HEK293 (cell line): ENCODE data around the gene STX18.

ENCODE experiments used
- FEZF1 ChIP-seq: fragments of 450-650 bp; formaldehyde crosslinking; IDR thresholded peaks from 2 replicates; pipeline ENCODE4 v1.5.1; 2016; ENCODE audit warnings: missing biosample characterization, missing genetic modification characterization
- GLIS1 ChIP-seq: fragments of 450-650 bp; formaldehyde crosslinking; IDR thresholded peaks from 2 replicates; pipeline ENCODE4 v1.5.1; 2016; ENCODE audit warnings: missing biosample characterization, missing genetic modification characterization
- MYNN ChIP-seq: fragments of 450-650 bp; formaldehyde crosslinking; IDR thresholded peaks from 2 replicates; pipeline ENCODE4 v1.5.1; 2016; ENCODE audit warnings: missing biosample characterization, missing genetic modification characterization, borderline replicate concordance
- RBAK ChIP-seq: fragments of 450-650 bp; formaldehyde crosslinking; IDR thresholded peaks from 2 replicates; pipeline ENCODE4 v1.5.1; 2016; ENCODE audit warnings: missing biosample characterization, missing genetic modification characterization
- ZBTB6 ChIP-seq: fragments of 450-650 bp; formaldehyde crosslinking; IDR thresholded peaks from 2 replicates; pipeline ENCODE4 v1.5.1; 2017; ENCODE audit warnings: missing biosample characterization, missing genetic modification characterization
- ZNF221 ChIP-seq: fragments of 450-650 bp; formaldehyde crosslinking; IDR thresholded peaks from 2 replicates; pipeline ENCODE4 v1.5.1; 2017; ENCODE audit warnings: missing biosample characterization, missing genetic modification characterization, borderline replicate concordance
- ZNF23 ChIP-seq: fragments of 450-650 bp; formaldehyde crosslinking; IDR thresholded peaks from 2 replicates; pipeline ENCODE4 v1.5.1; 2016; ENCODE audit warnings: missing biosample characterization, missing genetic modification characterization, borderline replicate concordance
- ZNF324 ChIP-seq: fragments of 450-650 bp; formaldehyde crosslinking; IDR thresholded peaks from 2 replicates; pipeline ENCODE4 v1.5.1; 2016; ENCODE audit warnings: missing biosample characterization, missing genetic modification characterization
- ZNF350 ChIP-seq: fragments of 450-650 bp; formaldehyde crosslinking; IDR thresholded peaks from 2 replicates; pipeline ENCODE4 v1.5.0; 2017; ENCODE audit warnings: missing biosample characterization, mild to moderate bottlenecking, missing genetic modification characterization
- ZNF514 ChIP-seq: fragments of 450-650 bp; formaldehyde crosslinking; IDR thresholded peaks from 2 replicates; pipeline ENCODE4 v1.5.1; 2016; ENCODE audit warnings: missing biosample characterization, missing genetic modification characterization
- ZNF529 ChIP-seq: fragments of 450-650 bp; formaldehyde crosslinking; IDR thresholded peaks from 2 replicates; pipeline ENCODE4 v1.5.1; 2017; ENCODE audit warnings: missing genetic modification characterization, missing biosample characterization; ENCODE audit not compliant: insufficient replicate concordance
- ZNF548 ChIP-seq: fragments of 450-650 bp; formaldehyde crosslinking; IDR thresholded peaks from 2 replicates; pipeline ENCODE4 v1.5.1; 2016; ENCODE audit warnings: missing biosample characterization, missing genetic modification characterization
- ZNF555 ChIP-seq: fragments of 450-650 bp; formaldehyde crosslinking; conservative IDR thresholded peaks from 2 replicates; pipeline ENCODE4 v1.5.1; 2017; ENCODE audit warnings: missing biosample characterization, mild to moderate bottlenecking, missing genetic modification characterization, inconsistent platforms
- ZNF610 ChIP-seq: fragments of 450-650 bp; formaldehyde crosslinking; IDR thresholded peaks from 2 replicates; pipeline ENCODE4 v1.5.1; 2016; ENCODE audit warnings: missing biosample characterization, missing genetic modification characterization, borderline replicate concordance
- ZNF629 ChIP-seq: fragments of 450-650 bp; formaldehyde crosslinking; IDR thresholded peaks from 2 replicates; pipeline ENCODE4 v1.5.1; 2017; ENCODE audit warnings: missing biosample characterization, missing genetic modification characterization
- ZNF658 ChIP-seq: fragments of 450-650 bp; formaldehyde crosslinking; IDR thresholded peaks from 2 replicates; pipeline ENCODE4; 2016; ENCODE audit warnings: missing biosample characterization, missing genetic modification characterization
- ZNF670 ChIP-seq: fragments of 450-650 bp; formaldehyde crosslinking; IDR thresholded peaks from 2 replicates; pipeline ENCODE4 v1.5.1; 2016; ENCODE audit warnings: missing biosample characterization, missing genetic modification characterization, low read depth
- ZNF707 ChIP-seq: fragments of 450-650 bp; formaldehyde crosslinking; IDR thresholded peaks from 2 replicates; pipeline ENCODE4 v1.5.1; 2016; ENCODE audit warnings: missing biosample characterization, missing genetic modification characterization
- ZNF76 ChIP-seq: fragments of 450-650 bp; formaldehyde crosslinking; IDR thresholded peaks from 2 replicates; pipeline ENCODE4; 2016; ENCODE audit warnings: low read depth, missing biosample characterization, missing genetic modification characterization, borderline replicate concordance
- ZNF792 ChIP-seq: fragments of 450-650 bp; formaldehyde crosslinking; IDR thresholded peaks from 2 replicates; pipeline ENCODE4 v1.5.1; 2016; ENCODE audit warnings: missing biosample characterization, missing genetic modification characterization
- ZNF837 ChIP-seq: fragments of 450-650 bp; formaldehyde crosslinking; IDR thresholded peaks from 2 replicates; pipeline ENCODE4 v1.5.1; 2016; ENCODE audit warnings: missing biosample characterization, missing genetic modification characterization
- ZSCAN23 ChIP-seq: fragments of 450-650 bp; formaldehyde crosslinking; IDR thresholded peaks from 2 replicates; pipeline ENCODE4 v1.5.1; 2016; ENCODE audit warnings: missing biosample characterization, missing genetic modification characterization
- ZSCAN4 ChIP-seq: fragments of 450-650 bp; formaldehyde crosslinking; IDR thresholded peaks from 2 replicates; pipeline ENCODE4 v1.5.1; 2017; ENCODE audit warnings: missing biosample characterization, missing genetic modification characterization
- TF ChIP-seq, protein P1 (sequence below): fragments of 450-650 bp; formaldehyde crosslinking; IDR thresholded peaks from 2 replicates; pipeline ENCODE4 v1.5.1; 2016; ENCODE audit warnings: missing biosample characterization, missing genetic modification characterization, borderline replicate concordance
- TF ChIP-seq, protein P2 (sequence below): fragments of 450-650 bp; IDR thresholded peaks from 2 replicates; pipeline ENCODE4 v1.5.1; 2018; ENCODE audit warnings: missing biosample characterization, mild to moderate bottlenecking, missing genetic modification characterization
- TF ChIP-seq, protein P3 (sequence below): fragments of 450-650 bp; IDR thresholded peaks from 2 replicates; pipeline ENCODE4 v1.5.1; 2018; ENCODE audit warnings: missing biosample characterization, missing genetic modification characterization

The STX18 gene

GRCh38 chr4:4541661-4542570, at the start of gene STX18 (continued):
- TF ChIP-seq ZNF555 (tag by site-specific recombination) (no peak), ZNF707 (tag by site-specific recombination) (no peak), ZNF610 (tag by site-specific recombination) (peak; percentile 90), ZNF792 (tag by site-specific recombination) (peak; percentile 81; the same call in 1 of the 2 replicates), ZNF529 (tag by site-specific recombination) (no peak), ZBTB6 (tag by site-specific recombination) (no peak; the same call in 1 of the 2 replicates), ZNF221 (tag by site-specific recombination) (no peak), GLIS1 (tag by site-specific recombination) (peak; percentile 59), ZSCAN4 (peak; percentile 78), ZNF837 (tag by site-specific recombination) (0 out of 2 replicates have a peak, but pooled peaks have one; percentile 74), ZNF23 (tag by site-specific recombination) (no peak), ZNF350 (tag by site-specific recombination) (no peak; the same call in 1 of the 2 replicates), MYNN (peak; percentile 68; the same call in 1 of the 2 replicates), ZNF514 (no peak), ZNF76 (tag by site-specific recombination) (peak; percentile 88), ZNF548 (tag by site-specific recombination) (no peak), ZNF324 (tag by site-specific recombination) (peak; percentile 99), ZNF629 (tag by site-specific recombination) (peak; percentile 84), ZNF670 (tag by site-specific recombination) (no peak), FEZF1 (tag by site-specific recombination) (peak; percentile 57), ZNF658 (tag by site-specific recombination) (no peak), ZSCAN23 (peak; percentile 76; the same call in 1 of the 2 replicates), RBAK (tag by site-specific recombination) (no peak)
- TF ChIP-seq, protein P1, sequence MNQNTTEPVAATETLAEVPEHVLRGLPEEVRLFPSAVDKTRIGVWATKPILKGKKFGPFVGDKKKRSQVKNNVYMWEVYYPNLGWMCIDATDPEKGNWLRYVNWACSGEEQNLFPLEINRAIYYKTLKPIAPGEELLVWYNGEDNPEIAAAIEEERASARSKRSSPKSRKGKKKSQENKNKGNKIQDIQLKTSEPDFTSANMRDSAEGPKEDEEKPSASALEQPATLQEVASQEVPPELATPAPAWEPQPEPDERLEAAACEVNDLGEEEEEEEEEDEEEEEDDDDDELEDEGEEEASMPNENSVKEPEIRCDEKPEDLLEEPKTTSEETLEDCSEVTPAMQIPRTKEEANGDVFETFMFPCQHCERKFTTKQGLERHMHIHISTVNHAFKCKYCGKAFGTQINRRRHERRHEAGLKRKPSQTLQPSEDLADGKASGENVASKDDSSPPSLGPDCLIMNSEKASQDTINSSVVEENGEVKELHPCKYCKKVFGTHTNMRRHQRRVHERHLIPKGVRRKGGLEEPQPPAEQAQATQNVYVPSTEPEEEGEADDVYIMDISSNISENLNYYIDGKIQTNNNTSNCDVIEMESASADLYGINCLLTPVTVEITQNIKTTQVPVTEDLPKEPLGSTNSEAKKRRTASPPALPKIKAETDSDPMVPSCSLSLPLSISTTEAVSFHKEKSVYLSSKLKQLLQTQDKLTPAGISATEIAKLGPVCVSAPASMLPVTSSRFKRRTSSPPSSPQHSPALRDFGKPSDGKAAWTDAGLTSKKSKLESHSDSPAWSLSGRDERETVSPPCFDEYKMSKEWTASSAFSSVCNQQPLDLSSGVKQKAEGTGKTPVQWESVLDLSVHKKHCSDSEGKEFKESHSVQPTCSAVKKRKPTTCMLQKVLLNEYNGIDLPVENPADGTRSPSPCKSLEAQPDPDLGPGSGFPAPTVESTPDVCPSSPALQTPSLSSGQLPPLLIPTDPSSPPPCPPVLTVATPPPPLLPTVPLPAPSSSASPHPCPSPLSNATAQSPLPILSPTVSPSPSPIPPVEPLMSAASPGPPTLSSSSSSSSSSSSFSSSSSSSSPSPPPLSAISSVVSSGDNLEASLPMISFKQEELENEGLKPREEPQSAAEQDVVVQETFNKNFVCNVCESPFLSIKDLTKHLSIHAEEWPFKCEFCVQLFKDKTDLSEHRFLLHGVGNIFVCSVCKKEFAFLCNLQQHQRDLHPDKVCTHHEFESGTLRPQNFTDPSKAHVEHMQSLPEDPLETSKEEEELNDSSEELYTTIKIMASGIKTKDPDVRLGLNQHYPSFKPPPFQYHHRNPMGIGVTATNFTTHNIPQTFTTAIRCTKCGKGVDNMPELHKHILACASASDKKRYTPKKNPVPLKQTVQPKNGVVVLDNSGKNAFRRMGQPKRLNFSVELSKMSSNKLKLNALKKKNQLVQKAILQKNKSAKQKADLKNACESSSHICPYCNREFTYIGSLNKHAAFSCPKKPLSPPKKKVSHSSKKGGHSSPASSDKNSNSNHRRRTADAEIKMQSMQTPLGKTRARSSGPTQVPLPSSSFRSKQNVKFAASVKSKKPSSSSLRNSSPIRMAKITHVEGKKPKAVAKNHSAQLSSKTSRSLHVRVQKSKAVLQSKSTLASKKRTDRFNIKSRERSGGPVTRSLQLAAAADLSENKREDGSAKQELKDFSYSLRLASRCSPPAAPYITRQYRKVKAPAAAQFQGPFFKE (tag by site-specific recombination): peak; percentile 88; the same call in 1 of the 2 replicates
- TF ChIP-seq, protein P2, sequence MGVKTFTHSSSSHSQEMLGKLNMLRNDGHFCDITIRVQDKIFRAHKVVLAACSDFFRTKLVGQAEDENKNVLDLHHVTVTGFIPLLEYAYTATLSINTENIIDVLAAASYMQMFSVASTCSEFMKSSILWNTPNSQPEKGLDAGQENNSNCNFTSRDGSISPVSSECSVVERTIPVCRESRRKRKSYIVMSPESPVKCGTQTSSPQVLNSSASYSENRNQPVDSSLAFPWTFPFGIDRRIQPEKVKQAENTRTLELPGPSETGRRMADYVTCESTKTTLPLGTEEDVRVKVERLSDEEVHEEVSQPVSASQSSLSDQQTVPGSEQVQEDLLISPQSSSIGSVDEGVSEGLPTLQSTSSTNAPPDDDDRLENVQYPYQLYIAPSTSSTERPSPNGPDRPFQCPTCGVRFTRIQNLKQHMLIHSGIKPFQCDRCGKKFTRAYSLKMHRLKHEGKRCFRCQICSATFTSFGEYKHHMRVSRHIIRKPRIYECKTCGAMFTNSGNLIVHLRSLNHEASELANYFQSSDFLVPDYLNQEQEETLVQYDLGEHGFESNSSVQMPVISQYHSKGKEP (tag by site-specific recombination): peak; percentile 69
- TF ChIP-seq, protein P3, sequence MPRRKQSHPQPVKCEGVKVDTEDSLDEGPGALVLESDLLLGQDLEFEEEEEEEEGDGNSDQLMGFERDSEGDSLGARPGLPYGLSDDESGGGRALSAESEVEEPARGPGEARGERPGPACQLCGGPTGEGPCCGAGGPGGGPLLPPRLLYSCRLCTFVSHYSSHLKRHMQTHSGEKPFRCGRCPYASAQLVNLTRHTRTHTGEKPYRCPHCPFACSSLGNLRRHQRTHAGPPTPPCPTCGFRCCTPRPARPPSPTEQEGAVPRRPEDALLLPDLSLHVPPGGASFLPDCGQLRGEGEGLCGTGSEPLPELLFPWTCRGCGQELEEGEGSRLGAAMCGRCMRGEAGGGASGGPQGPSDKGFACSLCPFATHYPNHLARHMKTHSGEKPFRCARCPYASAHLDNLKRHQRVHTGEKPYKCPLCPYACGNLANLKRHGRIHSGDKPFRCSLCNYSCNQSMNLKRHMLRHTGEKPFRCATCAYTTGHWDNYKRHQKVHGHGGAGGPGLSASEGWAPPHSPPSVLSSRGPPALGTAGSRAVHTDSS (tag by site-specific recombination): peak; percentile 57
